COR-L47 (cell line): ENCODE measurements around the gene CDADC1.

ENCODE experiments used
- DNase-seq: peaks from one replicate; lab custom pipeline; 2025; lab: John Stamatoyannopoulos, UW

The CDADC1 gene

DNA sequence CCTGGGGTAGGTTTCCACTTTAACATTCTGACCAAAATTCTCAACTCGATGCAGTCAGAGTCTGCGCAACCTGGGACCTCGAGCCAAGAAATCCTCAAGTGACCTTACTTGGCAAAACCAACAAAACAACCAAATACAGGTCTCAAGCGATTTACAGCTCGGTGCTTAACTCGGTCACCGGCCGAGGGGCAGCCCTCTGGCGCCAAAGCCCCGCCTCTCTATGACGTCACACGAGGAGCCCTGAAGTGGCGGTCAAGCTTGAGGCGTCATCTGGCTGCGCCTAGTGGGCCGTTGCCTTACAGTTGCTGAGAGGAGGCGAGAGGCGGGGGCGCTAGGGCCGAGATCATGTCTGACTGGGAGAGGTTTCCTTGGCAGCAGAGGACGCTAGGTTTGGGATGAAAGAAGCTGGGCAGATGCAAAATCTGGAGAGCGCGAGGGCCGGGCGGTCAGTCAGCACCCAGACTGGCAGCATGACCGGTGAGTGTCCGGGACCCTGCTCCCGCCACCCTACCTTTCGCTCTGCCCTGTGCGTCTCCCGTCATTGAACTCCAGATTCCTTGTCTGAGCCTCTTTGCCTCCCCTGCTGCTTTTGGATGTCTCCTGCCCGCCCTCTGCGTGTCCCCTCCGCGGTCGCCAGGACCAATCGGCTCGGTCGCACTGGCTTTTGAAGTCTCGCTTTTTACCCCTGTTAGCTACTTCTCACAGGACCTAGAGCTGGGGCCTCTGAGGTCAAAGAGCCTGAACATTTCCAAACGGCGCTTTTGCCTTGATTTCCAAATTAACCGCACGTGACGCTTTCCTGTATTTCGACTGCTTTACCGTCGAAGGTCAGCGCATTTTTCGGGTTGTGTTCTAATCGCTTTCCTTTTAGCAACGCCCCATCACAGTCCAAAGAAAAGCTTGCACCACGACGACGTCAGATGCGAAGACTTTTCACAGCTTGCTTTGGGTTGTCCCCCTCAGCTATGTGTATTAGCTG is at the start of gene CDADC1:
Gene CDADC1 (plus strand): TSS at position 283 of the 979 bp plus-strand sequence. CDS start 113 bp downstream, at position 396.
- peak; percentile 92 for DNase-seq

DNA sequence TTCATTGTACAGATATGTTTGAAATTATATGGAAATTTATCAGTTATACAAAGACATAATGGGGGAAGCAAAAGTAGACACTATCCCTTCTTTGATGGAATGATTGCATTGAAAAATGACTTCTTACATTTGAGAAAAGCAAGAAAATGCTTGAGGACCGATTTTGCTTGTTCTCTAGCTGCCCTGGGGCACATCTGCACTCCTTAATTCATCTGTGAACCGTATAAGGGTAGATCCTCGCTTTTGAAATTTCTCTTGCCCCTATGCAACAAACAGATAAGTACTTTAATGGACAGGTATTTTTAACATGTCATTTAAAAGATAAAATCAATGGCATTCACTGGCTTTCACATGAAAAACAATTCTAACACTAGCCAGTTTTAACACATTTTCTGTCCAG is 41.1 kb upstream of the CDADC1 start:
- no peak for DNase-seq

- no peak for DNase-seq
Measured at GRCh38 chr13:49208619-49209018, 39.1 kb upstream of the CDADC1 start.

DNA sequence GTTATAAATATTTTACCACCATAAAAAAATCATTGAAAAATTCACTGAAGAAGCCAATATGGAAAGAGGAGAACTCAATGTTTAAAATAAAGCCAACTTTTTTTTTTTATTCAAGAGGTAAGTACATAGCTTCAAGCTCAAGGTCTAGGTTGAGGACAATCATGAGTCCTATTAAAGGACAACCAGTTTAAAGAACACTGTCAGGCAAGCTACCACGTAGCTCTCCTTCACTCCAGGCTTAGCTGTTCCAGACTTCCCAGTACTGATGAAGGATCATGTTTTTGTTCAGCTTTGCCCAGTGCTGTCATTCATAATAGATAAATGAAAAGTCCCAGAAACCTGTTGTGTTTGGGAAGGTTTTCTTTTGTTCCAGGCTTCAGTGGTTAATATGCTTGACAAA is 37.6 kb upstream of the CDADC1 start:
- no peak for DNase-seq

- DNase-seq: no peak
Measured at GRCh38 chr13:49210669-49211068, 37.1 kb upstream of the CDADC1 start.

- DNase-seq: no peak
Measured at GRCh38 chr13:49213539-49213938, 34.2 kb upstream of the CDADC1 start.

- DNase-seq: no peak
Measured at GRCh38 chr13:49213997-49214916, 33.5 kb upstream of the CDADC1 start.

DNA sequence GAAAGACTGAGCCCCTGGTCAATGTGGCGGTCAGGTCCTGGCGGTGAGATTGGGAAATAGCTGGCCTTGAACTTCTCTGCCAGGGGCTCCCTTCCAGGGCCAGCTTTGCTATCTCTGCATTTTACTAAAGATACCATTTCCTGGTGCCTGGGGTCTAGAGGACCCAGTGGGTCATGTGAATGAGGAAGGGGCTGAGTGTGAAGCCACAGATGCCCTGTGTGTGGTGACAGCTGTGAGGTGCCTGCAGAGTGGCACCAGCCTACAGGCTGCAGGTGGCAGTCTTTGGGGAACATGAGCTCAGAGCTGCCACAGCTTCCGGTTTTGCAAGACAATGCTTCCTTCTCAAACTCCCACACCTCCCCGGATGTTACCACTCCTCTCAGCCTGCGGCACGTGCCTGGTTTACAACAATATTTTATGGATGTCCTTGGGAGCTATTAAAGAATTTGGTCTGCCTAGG is 32.8 kb upstream of the CDADC1 start:
- no peak for DNase-seq

DNA sequence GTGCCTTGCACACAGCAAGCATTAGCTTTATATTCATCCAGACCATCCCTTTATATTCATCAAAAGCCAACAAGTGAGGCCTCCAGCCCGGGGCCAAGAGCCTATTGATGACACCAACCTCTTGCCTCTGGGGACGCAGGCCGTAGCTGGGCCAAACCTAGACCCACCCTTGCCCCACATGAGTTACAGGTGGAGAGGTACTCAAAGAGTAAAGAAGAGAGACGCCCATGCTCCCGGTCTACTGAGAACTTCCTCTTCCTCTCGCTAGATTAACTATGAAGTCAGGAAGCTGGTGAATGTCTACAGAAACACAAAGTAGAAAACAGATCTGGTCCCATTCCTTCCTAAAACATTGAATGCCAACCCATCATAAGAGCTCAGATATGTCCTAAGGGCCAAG is 31.4 kb upstream of the CDADC1 start:
- DNase-seq: no peak

GRCh38 chr13:49217962-49218492 is 29.7 kb upstream of the CDADC1 start:
- no peak for DNase-seq

DNA sequence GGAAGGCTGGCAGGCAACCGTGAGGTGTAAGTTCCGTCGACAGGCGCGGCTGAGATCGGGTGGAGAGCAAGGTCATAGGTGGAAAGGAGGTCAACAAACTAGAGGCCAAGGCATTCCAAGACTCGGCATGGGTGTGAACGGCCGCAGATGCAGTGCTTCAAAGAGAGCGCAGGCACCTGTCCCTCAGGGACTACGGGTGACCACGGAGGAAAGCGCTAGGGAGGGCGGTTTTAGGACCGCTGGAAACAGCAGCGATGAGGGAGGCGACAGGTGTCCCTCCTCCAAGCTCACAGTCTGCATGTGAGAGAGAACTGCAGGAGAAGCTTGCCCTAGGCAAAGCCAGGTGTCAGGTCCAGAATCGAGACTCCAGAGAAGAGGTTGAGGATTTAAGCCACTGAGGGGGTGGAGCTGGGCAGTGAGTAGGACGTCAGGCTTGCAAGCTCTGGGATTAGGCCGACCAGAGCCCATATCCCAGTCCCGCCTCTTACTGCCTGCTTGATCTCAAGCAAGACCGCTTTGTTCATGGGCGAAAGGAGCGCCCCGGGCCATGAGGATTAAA is 29.2 kb upstream of the CDADC1 start:
- DNase-seq: no peak

DNA sequence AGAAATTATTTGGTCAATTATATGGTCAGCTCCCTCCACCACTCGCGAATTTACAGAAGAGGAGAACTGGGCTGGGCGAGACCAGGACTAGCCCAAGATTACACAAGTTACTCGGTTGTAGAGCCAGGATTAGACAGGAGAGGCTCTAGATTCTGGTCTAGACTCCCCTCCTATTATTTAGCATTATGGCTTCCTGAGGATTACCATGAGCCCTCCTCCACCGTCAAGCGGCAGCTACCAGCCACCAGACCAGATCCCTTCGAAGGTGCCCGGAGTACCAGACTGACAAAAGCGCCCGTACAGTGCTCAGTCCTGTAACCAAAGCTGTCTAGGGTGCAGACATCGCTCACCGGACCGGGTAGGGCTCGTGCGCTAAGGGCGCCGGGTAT is 28.1 kb upstream of the CDADC1 start:
- DNase-seq: no peak

DNA sequence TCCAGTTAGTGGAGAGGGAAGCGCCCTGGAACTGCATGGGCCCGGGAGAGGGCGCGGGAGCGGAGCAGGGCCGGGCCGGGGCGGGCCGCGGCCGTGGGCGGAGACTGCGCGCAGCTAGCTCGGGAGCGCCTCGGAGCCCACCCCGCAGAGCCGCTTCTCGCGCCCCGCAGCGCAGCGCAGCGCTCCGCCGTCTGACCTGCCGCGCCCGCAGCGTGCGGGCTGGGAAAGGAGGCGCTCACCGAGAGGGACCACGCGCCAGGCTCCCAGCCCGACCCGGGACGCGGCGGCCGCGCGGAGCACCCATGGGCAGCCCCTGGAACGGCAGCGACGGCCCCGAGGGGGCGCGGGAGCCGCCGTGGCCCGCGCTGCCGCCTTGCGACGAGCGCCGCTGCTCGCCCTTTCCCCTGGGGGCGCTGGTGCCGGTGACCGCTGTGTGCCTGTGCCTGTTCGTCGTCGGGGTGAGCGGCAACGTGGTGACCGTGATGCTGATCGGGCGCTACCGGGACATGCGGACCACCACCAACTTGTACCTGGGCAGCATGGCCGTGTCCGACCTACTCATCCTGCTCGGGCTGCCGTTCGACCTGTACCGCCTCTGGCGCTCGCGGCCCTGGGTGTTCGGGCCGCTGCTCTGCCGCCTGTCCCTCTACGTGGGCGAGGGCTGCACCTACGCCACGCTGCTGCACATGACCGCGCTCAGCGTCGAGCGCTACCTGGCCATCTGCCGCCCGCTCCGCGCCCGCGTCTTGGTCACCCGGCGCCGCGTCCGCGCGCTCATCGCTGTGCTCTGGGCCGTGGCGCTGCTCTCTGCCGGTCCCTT is 27.5 kb upstream of the CDADC1 start, which contains the start of gene MLNR:
Gene MLNR (plus strand): TSS at position 303 of the 820 bp plus-strand sequence. CDS start 0 bp downstream, at position 303.
- DNase-seq: peak; percentile 16

DNA sequence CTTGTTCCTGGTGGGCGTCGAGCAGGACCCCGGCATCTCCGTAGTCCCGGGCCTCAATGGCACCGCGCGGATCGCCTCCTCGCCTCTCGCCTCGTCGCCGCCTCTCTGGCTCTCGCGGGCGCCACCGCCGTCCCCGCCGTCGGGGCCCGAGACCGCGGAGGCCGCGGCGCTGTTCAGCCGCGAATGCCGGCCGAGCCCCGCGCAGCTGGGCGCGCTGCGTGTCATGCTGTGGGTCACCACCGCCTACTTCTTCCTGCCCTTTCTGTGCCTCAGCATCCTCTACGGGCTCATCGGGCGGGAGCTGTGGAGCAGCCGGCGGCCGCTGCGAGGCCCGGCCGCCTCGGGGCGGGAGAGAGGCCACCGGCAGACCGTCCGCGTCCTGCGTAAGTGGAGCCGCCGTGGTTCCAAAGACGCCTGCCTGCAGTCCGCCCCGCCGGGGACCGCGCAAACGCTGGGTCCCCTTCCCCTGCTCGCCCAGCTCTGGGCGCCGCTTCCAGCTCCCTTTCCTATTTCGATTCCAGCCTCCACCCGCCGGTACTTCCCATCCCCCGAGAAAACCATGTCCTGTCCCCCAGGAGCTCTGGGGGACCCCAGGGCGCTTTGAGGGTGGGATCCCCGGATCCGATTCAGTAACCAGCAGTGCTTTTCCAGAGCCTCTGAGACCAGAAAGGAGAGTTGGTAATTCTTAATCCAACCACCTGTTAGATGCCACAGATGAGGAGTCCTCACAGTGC is 26.7 kb upstream of the CDADC1 start:
- DNase-seq: no peak

DNA sequence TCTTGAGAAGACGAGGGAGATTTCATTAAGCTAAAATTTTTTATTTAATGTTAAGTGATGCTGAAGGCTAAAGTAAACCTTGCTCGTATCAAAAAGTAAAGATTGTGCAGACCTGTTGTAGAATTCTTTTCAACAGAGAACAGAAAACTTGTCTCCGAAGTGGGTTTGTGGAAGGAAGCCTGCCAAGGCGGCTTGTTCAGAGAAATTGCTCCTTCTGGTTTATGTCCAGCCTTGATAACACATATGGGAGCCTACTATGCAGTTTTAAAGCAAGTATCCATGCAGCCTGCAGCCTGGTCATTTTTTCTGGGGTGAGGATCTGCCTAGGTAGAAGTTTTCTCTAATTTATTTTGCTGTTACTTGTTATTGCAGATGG is 26.1 kb upstream of the CDADC1 start:
- DNase-seq: no peak

- no peak for DNase-seq
Measured at GRCh38 chr13:49225223-49226042, 22.3 kb upstream of the CDADC1 start.

- no peak for DNase-seq
Measured at GRCh38 chr13:49226613-49227012, 21.1 kb upstream of the CDADC1 start.

DNA sequence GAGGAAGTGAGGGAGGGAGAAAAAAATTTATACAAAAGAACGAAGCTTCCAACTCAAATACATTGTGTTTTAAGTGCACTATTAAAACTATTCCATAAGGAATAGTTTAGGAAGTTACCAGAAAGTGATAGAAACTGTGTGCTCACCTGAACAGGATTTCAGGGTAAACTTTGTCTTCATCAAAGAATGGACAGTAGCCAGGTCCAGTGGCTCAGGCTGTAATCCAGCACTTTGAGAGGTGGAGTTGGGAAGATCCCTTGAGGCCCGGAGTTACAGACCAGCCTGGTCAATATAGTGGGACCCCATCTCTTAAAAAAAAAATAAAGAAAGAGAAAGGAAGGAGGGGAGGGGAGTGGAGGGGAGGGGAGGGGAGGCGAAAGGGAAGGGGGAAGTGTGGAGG is 13.0 kb upstream of the CDADC1 start:
- no peak for DNase-seq

DNA sequence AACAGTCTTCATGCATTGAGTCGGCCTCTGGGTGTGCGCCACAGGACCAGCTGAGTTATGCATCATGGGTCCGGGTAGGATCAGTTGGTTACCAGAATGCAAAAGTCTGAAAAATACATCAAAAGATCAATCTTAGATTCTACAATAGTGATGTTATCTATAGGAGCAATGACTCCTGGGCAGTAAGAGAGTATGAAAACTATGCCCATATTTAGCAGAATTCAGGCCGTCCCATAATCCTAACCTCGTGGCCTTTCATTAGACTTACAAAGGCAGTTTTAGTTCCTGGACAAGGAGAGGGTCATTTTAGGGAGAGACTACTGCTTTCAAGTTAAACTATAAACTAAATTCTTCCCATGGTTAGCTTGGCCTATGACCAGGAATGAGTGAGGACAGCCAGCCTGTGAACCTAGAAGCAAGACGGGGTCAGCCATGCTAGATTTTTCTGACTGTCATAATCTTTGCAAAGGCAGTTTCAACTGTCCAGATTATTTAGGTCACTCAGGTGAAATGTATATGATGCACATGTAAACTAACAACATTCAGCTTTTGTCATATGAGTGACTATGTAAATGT is 11.8 kb upstream of the CDADC1 start:
- no peak for DNase-seq
